Skin of body (tissue), 2 donors: ENCODE data around the gene MSI2. TPM values are rescaled to one million over a fixed set of nuclear protein-coding genes. Genes with fewer than 3 reads are reported as not detected.
A peak's percentile ranks its signal among the peaks of the same experiment; 100 is the strongest.

Experiments used
- DNase-seq: peaks from one replicate; lab custom pipeline; 2025; lab: John Stamatoyannopoulos, UW
- total RNA-seq: library from RNA; depleted of rRNA; stranded (reverse); fragments of >200 nt; gene quantifications from one replicate; pipeline ENCODE4 v1.2.3, GENCODE V29; 2014

Gene MSI2
- total RNA-seq, 1 donor from 2014 or later = 22.9 TPM

DNA sequence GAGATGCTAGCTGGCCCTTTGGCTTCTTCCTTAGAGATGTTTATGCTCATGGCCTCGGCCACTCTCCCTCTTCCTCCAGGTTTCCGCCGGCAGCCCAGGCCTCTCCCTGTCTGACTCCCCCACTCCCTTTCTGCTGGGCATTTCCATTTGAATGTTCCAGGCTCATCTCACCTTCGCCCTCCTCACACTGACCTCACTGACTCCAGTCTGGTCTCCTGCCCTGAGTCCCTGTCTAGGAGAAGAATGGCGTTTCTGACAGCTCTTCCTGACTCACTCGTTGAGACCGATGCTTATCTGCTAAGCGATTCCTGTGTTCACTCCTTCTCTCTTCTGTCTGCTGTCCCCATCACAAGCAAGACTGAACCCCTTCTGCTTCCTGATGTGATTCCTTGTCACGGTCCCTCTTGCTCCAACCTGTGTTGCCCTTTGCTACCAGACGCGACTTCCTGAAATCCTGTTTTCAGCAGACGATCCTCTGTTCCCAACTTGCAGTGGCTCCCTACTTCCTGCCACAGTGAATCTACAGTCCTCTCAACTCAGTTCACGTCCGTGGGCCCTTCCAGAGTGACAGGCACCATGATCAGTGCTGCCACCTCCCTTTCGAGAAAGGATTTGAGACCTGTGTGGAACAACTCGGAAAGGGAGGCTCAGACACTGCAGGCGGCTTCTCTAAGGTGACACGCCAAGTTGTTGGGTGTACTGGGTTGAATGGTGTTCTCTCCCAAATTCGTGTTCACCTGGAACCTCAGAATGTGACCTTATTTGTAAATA lies 176.4 kb downstream of the MSI2 start:
- no peak for DNase-seq

DNA sequence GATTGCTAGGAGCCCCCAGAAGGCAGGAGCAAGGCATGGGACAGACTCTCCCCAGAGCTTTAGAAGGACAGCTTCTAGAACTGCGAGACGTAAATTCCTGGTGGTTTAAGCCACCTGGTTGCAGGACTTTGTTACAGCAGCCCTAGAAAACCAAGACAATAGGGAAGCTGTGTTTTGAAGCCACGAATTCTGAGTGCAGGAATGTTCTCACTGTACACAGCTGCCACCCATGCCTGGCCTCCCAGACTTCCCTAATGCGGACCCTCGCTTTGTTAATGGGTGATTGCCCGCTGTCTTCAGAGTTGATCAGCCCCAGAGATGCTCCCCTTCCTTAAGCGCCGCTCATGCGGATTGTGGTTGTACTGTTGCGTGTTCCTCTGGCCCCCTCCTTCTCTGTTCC lies 177.1 kb downstream of the MSI2 start:
- DNase-seq = no peak

DNA sequence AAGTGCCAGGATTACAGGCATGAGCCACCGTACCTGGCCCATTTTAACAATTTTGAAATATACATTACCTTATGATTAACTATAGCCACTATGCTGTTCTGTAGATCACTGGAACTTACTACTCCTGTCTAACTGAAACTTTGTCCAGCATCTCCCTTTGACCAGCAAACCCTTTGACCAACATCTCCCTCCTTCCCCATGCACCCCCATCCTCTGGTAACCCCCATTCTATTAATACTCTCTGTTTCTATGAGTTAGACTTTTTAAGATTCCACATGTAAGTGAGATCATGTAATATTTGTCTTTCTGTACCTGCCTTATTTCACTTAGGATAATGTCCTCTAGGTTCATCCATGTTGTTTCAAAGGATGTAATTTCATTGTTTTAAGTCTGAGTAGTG lies 178.0 kb downstream of the MSI2 start:
- no peak for DNase-seq

DNA sequence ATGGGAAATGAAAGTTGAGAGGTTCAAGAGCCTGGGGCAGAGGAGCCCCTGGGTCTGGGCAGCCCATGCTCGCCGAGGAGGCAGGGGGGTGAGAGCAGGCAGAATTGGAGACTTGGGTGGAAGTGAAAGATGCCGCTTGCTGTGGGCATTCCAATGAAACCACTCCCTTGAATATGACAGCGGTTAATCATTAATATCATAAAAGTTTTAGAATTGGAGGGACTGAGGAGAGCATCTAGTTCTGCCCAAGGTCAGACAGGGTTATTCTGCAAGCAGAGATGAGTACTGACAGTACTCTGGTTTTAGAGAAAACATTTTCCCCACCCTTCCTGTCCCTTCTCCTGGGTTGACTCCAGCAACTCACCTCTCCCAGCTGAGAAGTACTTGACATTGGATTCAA lies 180.2 kb downstream of the MSI2 start:
- no peak for DNase-seq

DNA sequence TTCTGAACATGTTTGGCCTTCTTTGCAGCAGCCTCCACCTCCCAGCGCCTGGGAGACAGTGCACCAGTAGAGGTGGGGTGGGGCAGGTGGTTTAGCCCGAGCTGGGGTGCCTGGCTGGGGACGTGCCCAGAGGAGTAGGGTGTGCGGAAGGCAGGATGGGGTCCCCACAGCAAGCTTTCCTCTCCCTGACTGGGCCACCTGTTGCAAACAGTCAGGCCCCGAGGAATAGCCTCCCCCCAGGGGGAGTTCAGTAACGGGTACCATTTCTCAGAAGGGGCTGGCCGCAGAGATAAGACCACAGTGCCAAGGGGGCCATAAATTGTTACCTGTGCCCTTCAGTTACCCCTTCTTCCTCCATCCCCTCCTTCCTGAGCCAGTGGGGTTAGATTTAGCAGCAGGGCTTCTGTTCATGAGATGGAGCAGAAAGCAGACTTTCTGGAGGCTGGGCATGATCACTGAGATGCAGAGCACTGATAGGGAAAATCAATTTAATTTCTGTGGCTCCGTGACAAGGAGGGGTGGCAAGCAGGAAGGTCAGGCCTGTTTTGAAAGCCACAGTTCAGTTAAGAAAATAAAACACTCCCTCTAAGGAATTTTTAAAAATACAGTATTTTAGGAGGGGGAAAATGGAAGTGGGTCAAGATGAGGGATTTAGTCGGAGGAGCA lies 181.9 kb downstream of the MSI2 start:
- DNase-seq = no peak

DNA sequence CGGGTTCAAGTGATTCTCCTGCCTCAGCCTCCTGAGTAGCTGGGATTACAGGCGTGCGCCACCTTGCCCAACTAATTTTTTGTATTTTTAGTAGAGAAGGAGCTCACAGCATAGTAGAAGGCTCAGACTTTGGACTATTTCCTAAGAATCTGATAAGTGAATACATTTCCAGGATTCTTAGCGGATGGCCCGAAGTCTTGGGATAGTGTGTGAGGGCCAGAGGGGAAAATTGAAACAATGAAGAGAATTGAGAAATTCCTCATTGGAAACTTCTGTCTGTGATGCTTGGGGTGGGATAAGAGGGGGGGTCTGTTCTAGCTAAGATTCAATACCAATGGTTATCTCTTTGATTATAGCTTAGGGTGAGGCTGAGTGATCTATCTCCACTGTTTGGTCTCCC lies 183.3 kb downstream of the MSI2 start:
- DNase-seq = no peak

DNA sequence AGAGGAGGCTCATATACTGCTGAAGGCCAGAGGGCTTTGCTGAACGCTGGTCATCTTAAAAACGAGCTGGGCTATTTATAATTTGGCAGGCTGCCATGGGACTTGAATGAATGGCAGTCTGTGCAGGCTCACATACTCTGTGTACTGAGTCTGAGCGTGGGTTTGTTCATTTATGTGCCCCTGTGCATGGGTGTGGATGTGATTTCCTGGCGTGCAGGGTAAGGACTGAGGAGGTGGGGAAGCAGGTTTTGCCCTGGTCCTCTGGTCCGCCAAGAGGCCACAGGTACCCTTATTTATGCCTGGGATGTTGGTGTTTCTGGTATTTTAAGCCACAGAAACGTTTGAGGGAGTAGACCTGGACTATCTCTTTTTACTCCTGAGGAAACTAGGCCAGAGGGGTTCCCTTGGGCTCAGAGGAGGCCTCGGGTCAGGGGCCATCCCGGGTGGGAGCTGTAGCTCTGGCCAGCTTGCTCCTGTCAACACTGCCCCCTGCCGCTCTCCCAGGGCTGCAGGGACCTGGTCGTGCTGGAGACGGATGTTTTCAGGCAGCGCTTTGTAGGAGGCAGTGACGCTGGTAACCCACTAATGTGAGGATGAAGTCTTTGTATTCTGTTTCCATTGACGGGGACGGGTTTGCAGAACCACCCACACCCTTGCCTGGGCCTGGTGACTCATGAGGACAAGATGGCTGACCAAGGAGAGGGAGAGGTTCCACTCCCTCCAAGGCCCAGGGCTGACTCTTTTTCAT lies 184.4 kb downstream of the MSI2 start:
- peak; percentile 40 for DNase-seq

DNA sequence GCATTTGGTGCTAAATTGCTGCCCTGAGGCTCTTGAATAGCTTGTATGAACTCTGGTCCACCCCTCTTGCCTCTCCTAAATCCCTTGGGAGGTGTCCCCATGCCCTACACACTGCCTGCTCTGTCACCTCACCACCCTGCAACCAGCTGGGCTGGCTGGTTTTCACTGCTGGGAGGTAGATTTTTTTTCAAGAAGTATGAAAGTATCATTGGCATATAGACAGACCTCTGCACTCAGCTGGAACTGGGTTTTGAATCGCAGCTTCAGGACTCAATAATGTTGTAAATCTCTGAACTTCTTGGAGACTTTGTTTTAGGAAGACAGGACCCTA lies 184.9 kb downstream of the MSI2 start:
- no peak for DNase-seq

DNA sequence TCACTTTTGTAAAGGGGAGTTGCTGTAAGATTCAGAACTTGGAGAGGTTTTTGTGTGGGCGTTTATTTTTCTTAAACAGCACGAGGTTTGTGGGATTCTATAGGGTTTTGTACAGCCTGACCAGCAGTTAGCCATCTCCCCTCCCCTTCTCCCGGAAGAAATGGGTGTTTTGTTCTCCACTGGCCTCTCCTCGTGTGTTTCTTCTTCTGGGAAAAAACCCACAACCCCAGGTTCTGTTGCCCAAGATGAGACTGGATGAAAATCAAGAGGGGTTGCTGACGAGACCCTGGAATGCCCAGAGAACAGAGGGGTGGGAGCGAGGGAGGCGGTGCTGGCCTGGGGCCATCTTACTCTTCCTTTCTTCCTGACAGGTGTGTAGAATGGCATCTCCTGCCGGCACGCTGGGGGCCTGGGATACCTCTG lies 186.1 kb downstream of the MSI2 start:
- no peak for DNase-seq

DNA sequence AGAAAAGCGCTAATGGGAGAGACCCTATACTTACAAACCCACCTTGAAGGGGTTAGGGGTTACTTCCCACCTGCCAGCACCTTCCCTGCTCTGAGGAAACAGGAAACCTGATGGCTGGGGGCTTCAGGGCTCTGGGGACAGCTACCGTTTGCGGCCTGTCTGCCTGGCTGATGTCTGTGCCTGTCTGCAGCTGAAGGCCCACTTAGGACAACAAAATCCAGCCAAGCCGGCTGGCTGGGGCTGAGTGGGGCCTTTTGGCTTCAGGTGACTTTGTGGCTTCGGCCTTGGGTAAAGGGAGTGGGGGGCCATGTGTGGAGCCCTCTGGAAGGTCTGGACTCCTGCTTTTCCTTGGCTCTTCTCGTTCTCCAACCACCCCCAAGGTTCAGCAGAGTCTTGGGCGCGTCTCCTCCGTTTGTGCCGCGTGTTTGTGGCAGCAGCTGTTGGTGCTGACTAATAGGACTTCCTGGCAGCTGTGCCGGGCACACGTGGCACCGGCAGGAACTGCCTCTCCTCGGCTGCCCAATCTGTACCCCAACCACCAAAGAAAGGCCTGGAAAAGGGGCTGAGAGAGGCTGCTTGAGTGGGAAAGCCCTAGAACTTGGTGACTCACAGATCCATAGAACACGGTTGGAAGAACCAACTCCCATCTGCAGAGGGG lies 186.7 kb downstream of the MSI2 start:
- no peak for DNase-seq

DNA sequence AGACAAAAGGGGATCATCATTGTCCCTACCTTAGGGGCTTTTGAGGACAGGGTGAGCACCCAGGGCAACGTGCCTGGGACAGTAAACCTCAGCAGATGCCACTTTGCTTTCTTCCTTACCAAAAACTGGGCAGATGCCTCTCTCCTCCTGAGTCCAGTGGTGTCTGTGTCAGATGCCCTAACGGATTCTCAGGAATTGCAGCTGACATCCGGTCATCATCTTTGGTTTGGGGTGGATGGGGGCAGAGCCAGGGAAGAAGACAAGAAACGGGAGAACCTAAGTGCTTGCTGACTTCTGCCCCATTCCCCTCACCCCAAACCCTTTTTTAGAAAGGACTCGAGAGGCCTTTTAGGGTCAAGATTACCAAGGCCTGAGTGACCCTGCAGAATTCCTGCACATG lies 187.5 kb downstream of the MSI2 start:
- DNase-seq = no peak

DNA sequence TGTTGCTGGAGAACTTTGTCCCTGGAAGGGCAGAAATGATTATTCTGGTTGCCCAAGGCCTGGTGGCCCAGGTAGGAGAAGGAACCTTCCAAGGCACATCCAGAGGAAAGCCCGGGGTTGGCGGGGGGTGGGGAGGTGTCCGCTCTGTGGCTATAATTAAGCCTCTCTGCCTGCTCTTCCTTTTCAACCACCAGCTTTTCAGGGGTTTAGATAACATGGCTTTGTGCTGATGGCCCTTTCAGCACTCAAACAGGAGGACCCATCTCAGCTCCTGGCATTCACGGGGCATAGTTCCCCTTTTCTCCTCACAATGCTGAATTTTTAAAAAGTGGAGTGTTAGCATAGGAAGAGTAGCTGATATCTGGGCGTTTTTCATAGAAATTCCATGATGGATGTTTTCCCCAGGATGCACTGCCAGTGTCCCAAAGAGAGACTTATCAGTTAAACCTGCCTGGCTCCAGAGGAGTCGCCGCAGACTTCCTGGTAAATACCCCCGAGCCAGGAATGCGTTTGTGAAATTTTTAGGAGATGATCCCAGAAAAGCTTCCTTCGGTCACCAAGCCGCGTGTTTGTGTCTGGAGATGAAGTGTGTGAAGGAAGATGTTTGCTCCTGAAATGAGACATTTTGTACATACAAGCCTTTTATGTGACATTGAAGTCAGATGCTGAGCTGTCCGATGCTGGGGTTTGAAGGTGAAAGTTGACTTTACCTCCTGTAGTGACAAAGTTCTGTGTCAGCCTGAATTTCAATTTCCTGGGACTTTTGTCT lies 188.5 kb downstream of the MSI2 start:
- DNase-seq = no peak

DNA sequence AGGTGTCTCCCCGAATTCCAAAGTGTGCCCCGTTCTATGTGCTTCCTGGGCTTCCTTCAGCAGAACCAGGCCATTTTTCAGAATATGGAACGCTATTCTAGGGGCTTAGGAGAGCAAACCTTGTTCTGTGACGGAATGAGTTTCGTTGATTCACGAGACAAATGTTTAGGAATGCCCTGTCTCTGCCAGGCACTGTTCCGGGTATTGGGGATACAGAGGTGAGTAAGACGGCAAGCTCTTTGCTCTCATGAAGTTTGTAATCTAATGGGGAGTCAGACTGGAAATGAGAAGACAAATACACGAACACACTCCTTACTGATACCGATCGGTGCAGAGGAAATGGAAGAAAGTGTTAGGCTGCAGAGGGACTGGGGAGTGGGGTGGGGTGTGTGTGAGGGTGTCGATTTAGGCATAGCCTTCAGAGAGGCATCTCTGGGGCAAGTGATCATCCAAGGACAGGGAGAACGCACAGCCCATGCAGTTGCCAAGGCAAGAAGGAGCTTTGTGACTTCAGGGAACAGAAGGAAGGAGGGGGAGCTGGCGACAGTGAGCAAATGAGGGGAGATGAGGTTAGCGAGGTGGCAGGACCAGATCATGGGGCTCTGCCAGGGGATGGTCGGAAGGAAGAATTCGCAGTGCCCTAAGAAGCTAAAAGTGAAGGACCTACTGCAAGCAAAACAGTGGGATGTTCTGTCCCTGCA lies 189.6 kb downstream of the MSI2 start:
- DNase-seq = no peak

DNA sequence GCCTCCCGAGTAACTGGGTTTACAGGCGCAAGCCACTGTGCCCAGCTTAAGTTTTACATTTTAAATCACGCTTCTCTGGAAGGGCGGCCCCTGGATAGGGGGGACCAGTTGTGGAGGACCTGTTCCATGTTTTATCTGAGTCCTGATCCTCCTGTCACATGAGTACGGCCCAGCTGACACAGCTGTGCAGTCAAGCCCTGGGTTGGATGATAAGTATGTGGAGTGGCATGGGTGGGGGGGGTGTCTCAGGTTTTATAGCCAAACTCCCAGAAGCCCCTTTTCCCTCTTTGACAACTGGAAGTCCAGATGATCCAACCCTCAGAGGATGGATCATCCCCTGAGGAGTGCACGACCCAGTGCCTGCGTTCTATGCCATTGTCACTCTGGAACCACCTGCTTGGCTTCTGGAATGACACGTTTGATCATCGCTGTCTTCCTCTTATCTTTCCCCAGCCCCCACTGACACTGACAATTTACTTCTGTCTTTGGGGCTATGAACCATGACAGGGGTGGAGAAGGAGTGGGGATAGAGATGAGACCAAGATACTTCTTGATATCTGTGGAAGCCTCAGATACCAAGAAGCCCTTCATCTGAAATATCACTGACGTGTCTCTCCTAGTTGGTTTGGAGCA lies 191.2 kb downstream of the MSI2 start:
- no peak for DNase-seq

DNA sequence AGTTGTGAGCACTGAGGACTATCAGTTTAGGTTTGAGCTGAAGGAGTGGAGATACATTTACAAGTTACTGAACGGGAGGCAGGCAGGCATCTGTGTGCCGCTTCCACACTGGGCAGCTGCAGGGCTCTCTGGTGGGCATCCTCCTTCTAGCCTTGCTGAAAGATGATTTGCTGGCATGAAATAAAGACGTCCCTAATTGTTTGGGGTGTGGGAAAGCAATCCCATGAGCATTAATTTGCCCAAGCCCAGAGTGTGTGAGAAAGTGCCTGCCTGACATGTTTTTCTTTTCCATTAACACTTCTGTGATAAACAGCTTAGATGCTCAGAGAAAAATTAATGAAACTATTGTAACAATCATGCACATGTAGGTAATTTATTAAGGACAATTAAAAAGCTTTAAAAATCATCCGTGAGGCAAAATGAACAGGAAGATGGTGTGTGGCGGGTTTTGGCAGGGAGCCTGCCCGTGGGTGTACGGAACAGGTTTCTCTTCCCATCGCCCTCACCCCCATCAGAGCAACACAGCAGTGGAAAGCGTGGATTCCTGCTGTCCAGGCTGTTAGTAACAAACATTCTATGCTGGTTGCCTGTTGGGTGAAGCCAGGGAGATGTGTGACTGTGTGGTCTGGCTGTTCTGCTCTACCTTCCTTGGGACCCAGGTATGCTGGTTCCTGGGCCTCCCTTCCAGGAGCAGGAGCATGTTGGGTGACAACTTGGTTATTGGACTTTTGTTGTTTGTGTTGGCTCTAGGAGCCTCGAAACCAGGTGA lies 191.9 kb downstream of the MSI2 start:
- no peak for DNase-seq

DNA sequence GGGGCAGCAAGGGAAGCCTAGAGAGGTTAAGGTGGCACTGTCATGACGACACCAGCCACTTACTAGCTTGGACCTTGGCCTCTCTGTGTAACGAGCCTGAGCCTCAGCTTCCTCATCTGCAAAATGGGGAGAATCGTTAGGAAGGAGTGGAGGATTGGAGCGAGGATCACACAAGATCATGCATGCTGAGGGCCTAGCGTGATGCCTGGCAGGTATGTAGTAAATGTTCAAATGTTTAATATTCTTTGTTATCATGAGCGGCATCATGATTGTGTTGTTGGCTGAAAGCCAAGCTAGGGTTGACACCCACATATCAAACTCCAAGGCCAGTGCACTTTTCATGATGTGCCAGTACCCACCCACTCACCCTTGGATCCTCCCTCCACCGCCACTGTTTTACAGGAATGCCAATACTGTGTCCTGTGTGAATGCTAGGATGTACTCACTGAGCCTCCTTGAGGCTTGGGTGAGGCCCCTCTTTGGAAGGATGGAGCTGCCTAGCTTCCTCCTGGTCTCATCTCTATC lies 192.5 kb downstream of the MSI2 start:
- DNase-seq = no peak

DNA sequence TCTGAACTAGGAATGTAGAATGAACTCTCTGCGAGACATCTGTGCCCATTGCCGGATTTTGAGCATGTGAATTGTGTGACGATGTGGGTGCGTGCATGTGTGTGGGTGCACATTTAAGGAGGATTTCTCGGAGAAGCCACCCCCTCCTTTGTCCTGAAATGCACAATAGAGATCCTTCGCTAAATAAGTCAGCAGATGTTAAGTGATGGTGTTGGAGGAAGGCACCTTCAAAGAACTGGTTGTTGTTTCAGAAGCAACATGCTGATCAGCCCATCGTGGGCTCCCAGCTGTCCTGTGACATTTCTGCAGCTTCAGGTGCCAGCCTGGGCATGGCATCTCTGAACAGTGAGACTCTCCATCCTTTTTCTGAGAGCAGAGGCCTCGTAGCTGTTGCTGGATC lies 194.9 kb downstream of the MSI2 start:
- DNase-seq = no peak

DNA sequence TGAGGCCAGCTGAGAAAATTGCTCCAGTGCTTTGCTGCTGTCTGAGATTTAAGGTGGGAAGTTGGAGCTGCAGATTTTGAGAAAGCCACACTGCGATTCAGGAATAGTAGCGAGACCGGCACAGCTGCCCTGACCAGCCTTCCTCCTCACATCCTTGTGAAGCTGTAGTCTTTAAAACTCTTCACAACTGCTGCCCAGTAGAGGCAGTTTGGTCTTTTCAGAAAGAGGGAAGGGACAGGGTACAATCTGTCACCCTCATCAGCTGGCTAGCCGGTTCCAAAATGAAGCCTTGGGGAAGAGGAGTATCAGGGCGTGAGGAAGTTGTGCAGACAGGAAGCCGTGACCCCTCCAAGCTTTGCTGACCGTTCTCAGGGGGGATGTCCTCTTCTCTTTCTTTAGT lies 195.3 kb downstream of the MSI2 start:
- DNase-seq = no peak

DNA sequence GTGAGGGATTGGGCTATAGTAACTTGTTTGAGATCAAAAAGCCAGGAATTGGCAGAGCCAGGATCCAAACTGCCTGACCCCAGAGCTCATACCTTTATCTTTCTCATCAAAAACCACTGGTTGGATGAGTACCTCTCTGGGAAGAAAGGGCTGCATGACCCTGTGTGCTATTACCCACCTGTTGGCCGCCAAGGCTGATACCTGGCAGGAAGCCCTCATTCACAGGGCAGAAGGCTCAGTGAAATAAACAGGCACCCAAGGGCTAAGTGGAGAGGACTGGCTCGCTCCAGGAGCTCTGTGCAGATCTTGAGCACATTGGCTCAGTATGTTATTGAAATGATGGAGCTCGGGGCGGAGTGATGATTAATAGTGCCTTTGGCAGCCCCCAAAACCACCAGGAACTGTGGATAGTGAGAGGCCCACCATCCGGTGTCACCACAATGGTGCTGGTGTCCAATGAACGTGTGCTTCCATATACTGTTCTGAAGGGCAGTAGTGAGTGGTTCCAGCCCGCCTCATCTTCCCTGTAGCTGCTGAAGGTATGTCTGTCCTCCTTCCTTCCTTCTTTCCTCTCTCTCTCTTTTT lies 197.6 kb downstream of the MSI2 start:
- DNase-seq = no peak
